DMS153 (cell line): ENCODE measurements around the gene TMPRSS9.

Source experiments
- DNase-seq: peaks from one replicate; lab custom pipeline; 2025; lab: John Stamatoyannopoulos, UW

The TMPRSS9 gene

GRCh38 chr19:2421581-2422306 lies 61.7 kb downstream of the TMPRSS9 start:
- no peak for DNase-seq

GRCh38 chr19:2423071-2423914 lies 63.2 kb downstream of the TMPRSS9 start:
- DNase-seq: no peak

- DNase-seq: no peak
These were observed 64.0 kb downstream of the TMPRSS9 start for GRCh38 chr19:2423915-2424685.

- no peak for DNase-seq
These were observed 64.9 kb downstream of the TMPRSS9 start for GRCh38 chr19:2424686-2425621.

- no peak for DNase-seq
These were observed 65.8 kb downstream of the TMPRSS9 start for GRCh38 chr19:2425622-2426581.

- no peak for DNase-seq
These were observed 66.8 kb downstream of the TMPRSS9 start for GRCh38 chr19:2426611-2427428.

GRCh38 chr19:2427429-2428320 lies 67.6 kb downstream of the TMPRSS9 start, which contains the start of gene TIMM13:
TIMM13 (minus strand) TSS chr19:2427586; CDS start chr19:2427533, 53 bp downstream.
- DNase-seq: peak; percentile 91

- no peak for DNase-seq
These were observed 68.2 kb downstream of the TMPRSS9 start for GRCh38 chr19:2428321-2428690.

GRCh38 chr19:2428756-2429711 lies 69.0 kb downstream of the TMPRSS9 start:
- DNase-seq: no peak

GRCh38 chr19:2429917-2430535 lies 70.0 kb downstream of the TMPRSS9 start:
- DNase-seq: no peak

- no peak for DNase-seq
These were observed 71.4 kb downstream of the TMPRSS9 start for GRCh38 chr19:2431318-2432055.

GRCh38 chr19:2432131-2432848 lies 72.2 kb downstream of the TMPRSS9 start:
- no peak for DNase-seq

GRCh38 chr19:2433854-2434253 lies 73.8 kb downstream of the TMPRSS9 start:
- no peak for DNase-seq

- no peak for DNase-seq
These were observed 74.2 kb downstream of the TMPRSS9 start for GRCh38 chr19:2434267-2434666.

GRCh38 chr19:2434721-2435265 lies 74.7 kb downstream of the TMPRSS9 start:
- no peak for DNase-seq
